ENCODE measurements around the gene FAT2.

The FAT2 gene

GRCh38 chr5:151550146-151550545 lies 41.0 kb downstream of the FAT2 start:
- DNase-seq: no peak

DNA sequence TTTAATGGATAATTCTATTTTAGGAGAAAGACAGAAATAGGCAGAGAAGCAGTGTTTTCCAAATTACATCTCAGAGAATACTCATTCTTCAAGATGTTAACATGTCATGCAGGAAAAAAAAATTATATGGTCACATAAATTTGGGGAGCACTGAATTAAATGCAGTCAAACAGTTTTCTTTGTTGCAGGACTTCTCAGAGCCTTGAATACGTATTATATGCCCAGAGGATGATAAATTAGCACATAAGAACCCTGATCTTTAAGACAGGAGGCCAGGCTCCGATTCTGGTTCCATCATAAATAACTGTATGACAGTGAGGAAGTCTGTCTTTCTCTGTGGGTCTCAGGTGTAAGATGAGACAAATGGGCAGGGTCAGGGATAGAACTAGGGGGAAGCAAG lies 41.4 kb downstream of the FAT2 start:
- no peak for DNase-seq

DNA sequence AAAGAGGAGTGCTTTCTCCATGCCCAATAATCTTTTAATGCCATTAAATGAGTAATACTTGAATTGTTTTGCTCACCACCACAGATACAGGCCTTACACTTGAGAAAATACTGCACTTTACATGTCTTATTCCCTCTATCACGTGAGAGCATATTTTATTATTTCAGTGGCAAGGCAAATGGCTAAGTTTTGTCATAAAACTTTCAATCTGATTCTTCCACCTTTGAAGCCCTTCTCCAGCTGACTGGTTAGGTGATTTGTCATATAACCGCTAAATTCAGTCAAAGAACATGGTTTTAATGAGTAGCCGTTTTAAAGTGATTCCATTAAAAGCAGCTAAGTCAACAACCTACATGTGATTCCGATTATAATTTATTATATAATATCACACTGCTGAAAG lies 43.8 kb downstream of the FAT2 start:
- no peak for DNase-seq

- no peak for DNase-seq
These were observed 49.6 kb downstream of the FAT2 start for GRCh38 chr5:151541571-151541970.

Measured in T-helper 9 cell (primary cell).